ENCODE data around the gene DZIP1.
A peak's percentile ranks its signal among the peaks of the same experiment; 100 is the strongest.

Gene DZIP1

GRCh38 chr13:95540888-95541287, 103.6 kb downstream of the DZIP1 start:
- DNase-seq = no peak

GRCh38 chr13:95536632-95537241, 107.8 kb downstream of the DZIP1 start:
- DNase-seq = peak; percentile 75

GRCh38 chr13:95535243-95535642, 109.3 kb downstream of the DZIP1 start:
- no peak for DNase-seq

GRCh38 chr13:95533545-95534160, 110.9 kb downstream of the DZIP1 start:
- DNase-seq = no peak

- DNase-seq = no peak
Observed at GRCh38 chr13:95530178-95530577, 114.3 kb downstream of the DZIP1 start.

Data from OCI-M1 (cell line).